ENCODE results near the gene GALNT13. TPM values are rescaled to one million over a fixed set of nuclear protein-coding genes. Genes with fewer than 3 reads are reported as not detected.

The GALNT13 gene
- not detected in 2 replicates for total RNA-seq

GRCh38 chr2:153871231-153872221 lies at the start of gene GALNT13:
Gene GALNT13, plus strand, starts transcription at chr2:153871922.

